Brain microvascular endothelial cell (primary cell): Measurements from ENCODE around the gene FIBCD1.
A peak's percentile ranks its signal among the peaks of the same experiment; 100 is the strongest.

Source experiments
- DNase-seq: peaks from one replicate; pipeline ENCODE4 v3.0.0-alpha.2; 2020
- H3K27ac ChIP-seq: fragments of 250-450 bp; sonication (Bioruptor Pico); 2 replicates; pipeline ENCODE4 v1.5.1; 2020; ENCODE audit warnings: mild to moderate bottlenecking, moderate library complexity
- H3K27me3 ChIP-seq: fragments of 250-450 bp; sonication (Bioruptor Pico); replicated peaks from 2 replicates; pipeline ENCODE4 v1.5.1; 2020; ENCODE audit warnings: mild to moderate bottlenecking
- H3K36me3 ChIP-seq: fragments of 250-450 bp; sonication (Bioruptor Pico); replicated peaks from 2 replicates; pipeline ENCODE4 v1.5.1; 2020; ENCODE audit warnings: mild to moderate bottlenecking
- H3K4me3 ChIP-seq: 2 replicates; pipeline ENCODE4 v1.5.1; 2011; ENCODE audit warnings: low read depth, mild to moderate bottlenecking, control low read depth, low read length, moderate library complexity
- CTCF ChIP-seq: IDR thresholded peaks from 2 replicates; pipeline ENCODE4 v1.5.1; 2011; ENCODE audit warnings: low read depth, mild to moderate bottlenecking, moderate library complexity, low read length, control low read depth, inconsistent platforms; ENCODE audit errors: missing control alignments
- in situ Hi-C: cut with HindIII; loops from 2 replicates; pipeline ENCODE4 v1.10.0; 2017; ENCODE audit warnings: low sequenced_read_pairs, low pct_ligation_motif_present

The FIBCD1 gene

DNA sequence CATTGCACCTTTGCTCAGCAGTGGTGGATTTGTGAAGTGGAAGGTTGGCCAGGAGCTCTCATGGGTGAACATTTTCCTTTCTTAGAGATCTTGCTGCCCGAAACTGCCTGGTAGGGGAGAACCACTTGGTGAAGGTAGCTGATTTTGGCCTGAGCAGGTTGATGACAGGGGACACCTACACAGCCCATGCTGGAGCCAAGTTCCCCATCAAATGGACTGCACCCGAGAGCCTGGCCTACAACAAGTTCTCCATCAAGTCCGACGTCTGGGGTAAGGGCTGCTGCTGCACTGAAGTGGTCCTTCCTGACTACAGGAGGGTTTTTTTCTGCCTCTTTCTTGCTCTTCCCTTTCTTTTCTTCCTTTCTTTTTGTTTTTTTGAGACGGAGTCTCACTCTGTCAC lies 64.3 kb downstream of the FIBCD1 start:
- no peaks in the 10 kb centered on the region for H3K27me3 ChIP-seq
- in situ Hi-C loops = loop anchor here (25.0 kb wide), 1 partner anchor 162 kb away; no protein-coding TSS in a partner anchor
- TF ChIP-seq CTCF = no peak
- DNase-seq = no peak
- peaks cover 98% of the 10 kb centered on the region for H3K36me3 ChIP-seq
- no peak overlapping the region for H3K4me3 ChIP-seq
- peak overlapping the region; percentile 1 for H3K27ac ChIP-seq

- DNase-seq = no peak
- H3K36me3 ChIP-seq = peaks cover 97% of the 10 kb centered on the region
- in situ Hi-C loops = loop anchor here (25.0 kb wide), 1 partner anchor 162 kb away; no protein-coding TSS in a partner anchor
Measured at GRCh38 chr9:130873966-130874365, 65.1 kb downstream of the FIBCD1 start.

GRCh38 chr9:130872912-130873503 lies 66.0 kb downstream of the FIBCD1 start:
- Histone ChIP-seq H3K36me3 (peaks cover 90% of the 10 kb centered on the region), H3K27me3 (no peaks in the 10 kb centered on the region), H3K27ac (no peak overlapping the region), H3K4me3 (no peak overlapping the region)
- in situ Hi-C loops = loop anchor here (25.0 kb wide), 1 partner anchor 161 kb away; no protein-coding TSS in a partner anchor
- no peak for DNase-seq
- TF ChIP-seq CTCF = no peak

More at GRCh38 chr9:130873966-130874365, 65.1 kb downstream of the FIBCD1 start:
- Histone ChIP-seq H3K27ac (peak overlapping the region; percentile 9), H3K27me3 (no peaks in the 10 kb centered on the region), H3K4me3 (no peak overlapping the region)
- no peak for TF ChIP-seq CTCF

- H3K27ac ChIP-seq = no peak overlapping the region
- no peak for DNase-seq
- no peak for TF ChIP-seq CTCF
- in situ Hi-C loops = loop anchor here (25.0 kb wide), 1 partner anchor 160 kb away; no protein-coding TSS in a partner anchor
- H3K4me3 ChIP-seq = no peak overlapping the region
- no peaks in the 10 kb centered on the region for H3K27me3 ChIP-seq
- peaks cover 86% of the 10 kb centered on the region for H3K36me3 ChIP-seq
Measured at GRCh38 chr9:130872508-130872907, 66.5 kb downstream of the FIBCD1 start.

DNA sequence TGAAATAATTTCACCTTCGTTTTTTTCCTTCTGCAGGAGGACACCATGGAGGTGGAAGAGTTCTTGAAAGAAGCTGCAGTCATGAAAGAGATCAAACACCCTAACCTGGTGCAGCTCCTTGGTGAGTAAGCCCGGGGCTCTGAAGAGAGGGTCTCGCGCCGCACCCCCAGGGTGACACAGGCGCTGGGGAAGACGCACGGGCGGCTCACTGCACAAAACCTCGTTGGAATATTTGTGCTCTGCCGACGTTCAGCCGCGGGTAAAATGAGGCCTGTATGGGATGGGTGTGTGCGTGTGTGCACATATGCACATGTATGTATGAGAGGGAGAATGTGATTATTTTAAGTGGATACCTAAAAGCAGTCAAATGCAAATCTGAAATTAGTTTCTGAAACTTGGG lies 67.0 kb downstream of the FIBCD1 start:
- no peak for TF ChIP-seq CTCF
- Histone ChIP-seq H3K27ac (no peak overlapping the region), H3K4me3 (no peak overlapping the region), H3K36me3 (peaks cover 86% of the 10 kb centered on the region), H3K27me3 (no peaks in the 10 kb centered on the region)
- in situ Hi-C loops = loop anchor here (25.0 kb wide), 1 partner anchor 160 kb away; no protein-coding TSS in a partner anchor
- no peak for DNase-seq
